ENCODE measurements around the gene CTSO.

The CTSO gene

GRCh38 chr4:155956461-155956860 is 2.8 kb upstream of the CTSO start:
- H3K27me3 ChIP-seq (ENCODE audit: control insufficient read depth in 1 of 2, insufficient read depth in 2 of 2, low read length in 2 of 2) = no peaks in the 10 kb centered on the region
- no peaks in the 10 kb centered on the region for H3K36me3 ChIP-seq (ENCODE audit: control insufficient read depth in 1 of 2, insufficient read depth in 2 of 2, low read length in 2 of 2)
- no peak overlapping the region for H3K4me3 ChIP-seq (ENCODE audit: low read depth in 1 of 2, low read length in 2 of 2)
- no peak overlapping the region for H3K27ac ChIP-seq (ENCODE audit: low read depth, low read length)
- H3K9ac ChIP-seq (ENCODE audit: low read depth in 1 of 2, low read length in 2 of 2) = no peak overlapping the region
- H3K9me3 ChIP-seq (ENCODE audit: control insufficient read depth in 1 of 2, low read length in 2 of 2) = no peaks in the 10 kb centered on the region
- H3K4me1 ChIP-seq (ENCODE audit: control insufficient read depth in 1 of 2, insufficient read depth in 2 of 2, low read length in 2 of 2) = peaks cover 10 to 14% of the 10 kb centered on the region in 2 donors

- Histone ChIP-seq H3K4me1 (ENCODE audit: control insufficient read depth in 1 of 2, insufficient read depth in 2 of 2, low read length in 2 of 2) (peaks cover 10 to 14% of the 10 kb centered on the region in 2 donors), H3K27me3 (ENCODE audit: control insufficient read depth in 1 of 2, insufficient read depth in 2 of 2, low read length in 2 of 2) (no peaks in the 10 kb centered on the region), H3K9me3 (ENCODE audit: control insufficient read depth in 1 of 2, low read length in 2 of 2) (no peaks in the 10 kb centered on the region), H3K27ac (ENCODE audit: low read depth, low read length) (no peak overlapping the region), H3K36me3 (ENCODE audit: control insufficient read depth in 1 of 2, insufficient read depth in 2 of 2, low read length in 2 of 2) (no peaks in the 10 kb centered on the region), H3K9ac (ENCODE audit: low read depth in 1 of 2, low read length in 2 of 2) (no peak overlapping the region), H3K4me3 (ENCODE audit: low read depth in 1 of 2, low read length in 2 of 2) (no peak overlapping the region)
Observed at GRCh38 chr4:155954939-155955338, 1.3 kb upstream of the CTSO start.

- H3K27ac ChIP-seq (ENCODE audit: low read depth, low read length) = no peak overlapping the region
- peak overlapping the region; percentile 97 to 98 for H3K4me3 ChIP-seq (ENCODE audit: low read depth in 1 of 2, low read length in 2 of 2)
- H3K27me3 ChIP-seq (ENCODE audit: control insufficient read depth in 1 of 2, insufficient read depth in 2 of 2, low read length in 2 of 2) = no peaks in the 10 kb centered on the region
- peaks cover 10 to 14% of the 10 kb centered on the region in 2 donors for H3K4me1 ChIP-seq (ENCODE audit: control insufficient read depth in 1 of 2, insufficient read depth in 2 of 2, low read length in 2 of 2)
- H3K9ac ChIP-seq (ENCODE audit: low read depth in 1 of 2, low read length in 2 of 2) = peak overlapping the region; percentile 85 to 98
- no peaks in the 10 kb centered on the region for H3K9me3 ChIP-seq (ENCODE audit: control insufficient read depth in 1 of 2, low read length in 2 of 2)
- H3K36me3 ChIP-seq (ENCODE audit: control insufficient read depth in 1 of 2, insufficient read depth in 2 of 2, low read length in 2 of 2) = no peaks in the 10 kb centered on the region
Observed at GRCh38 chr4:155954118-155954685, 536 bp upstream of the CTSO start.

- H3K27ac ChIP-seq (ENCODE audit: low read depth, low read length) = no peak overlapping the region
- peaks cover 10 to 14% of the 10 kb centered on the region in 2 donors for H3K4me1 ChIP-seq (ENCODE audit: control insufficient read depth in 1 of 2, insufficient read depth in 2 of 2, low read length in 2 of 2)
- H3K4me3 ChIP-seq (ENCODE audit: low read depth in 1 of 2, low read length in 2 of 2) = peak overlapping the region; percentile 46 to 97
- no peaks in the 10 kb centered on the region for H3K9me3 ChIP-seq (ENCODE audit: control insufficient read depth in 1 of 2, low read length in 2 of 2)
- peak overlapping the region in 1 of 2 donors; percentile 45 for H3K9ac ChIP-seq (ENCODE audit: low read depth in 1 of 2, low read length in 2 of 2)
- H3K36me3 ChIP-seq (ENCODE audit: control insufficient read depth in 1 of 2, insufficient read depth in 2 of 2, low read length in 2 of 2) = no peaks in the 10 kb centered on the region
- H3K27me3 ChIP-seq (ENCODE audit: control insufficient read depth in 1 of 2, insufficient read depth in 2 of 2, low read length in 2 of 2) = no peaks in the 10 kb centered on the region
Observed at GRCh38 chr4:155952501-155952901, 1.2 kb downstream of the CTSO start.

GRCh38 chr4:155950461-155950860 is 3.2 kb downstream of the CTSO start:
- Histone ChIP-seq H3K9ac (ENCODE audit: low read depth in 1 of 2, low read length in 2 of 2) (no peak overlapping the region), H3K27ac (ENCODE audit: low read depth, low read length) (no peak overlapping the region), H3K4me1 (ENCODE audit: control insufficient read depth in 1 of 2, insufficient read depth in 2 of 2, low read length in 2 of 2) (peaks cover 10 to 14% of the 10 kb centered on the region in 2 donors), H3K4me3 (ENCODE audit: low read depth in 1 of 2, low read length in 2 of 2) (no peak overlapping the region), H3K9me3 (ENCODE audit: control insufficient read depth in 1 of 2, low read length in 2 of 2) (no peaks in the 10 kb centered on the region), H3K27me3 (ENCODE audit: control insufficient read depth in 1 of 2, insufficient read depth in 2 of 2, low read length in 2 of 2) (no peaks in the 10 kb centered on the region), H3K36me3 (ENCODE audit: control insufficient read depth in 1 of 2, insufficient read depth in 2 of 2, low read length in 2 of 2) (no peaks in the 10 kb centered on the region)

GRCh38 chr4:155948541-155948940 is 5.1 kb downstream of the CTSO start:
- H3K9me3 ChIP-seq (ENCODE audit: control insufficient read depth in 1 of 2, low read length in 2 of 2) = no peaks in the 10 kb centered on the region
- peaks cover 0 to 8% of the 10 kb centered on the region in 2 donors for H3K4me1 ChIP-seq (ENCODE audit: control insufficient read depth in 1 of 2, insufficient read depth in 2 of 2, low read length in 2 of 2)
- H3K4me3 ChIP-seq (ENCODE audit: low read depth in 1 of 2, low read length in 2 of 2) = no peak overlapping the region
- H3K27me3 ChIP-seq (ENCODE audit: control insufficient read depth in 1 of 2, insufficient read depth in 2 of 2, low read length in 2 of 2) = no peaks in the 10 kb centered on the region
- H3K27ac ChIP-seq (ENCODE audit: low read depth, low read length) = no peak overlapping the region
- H3K36me3 ChIP-seq (ENCODE audit: control insufficient read depth in 1 of 2, insufficient read depth in 2 of 2, low read length in 2 of 2) = no peaks in the 10 kb centered on the region
- no peak overlapping the region for H3K9ac ChIP-seq (ENCODE audit: low read depth in 1 of 2, low read length in 2 of 2)

- Histone ChIP-seq H3K36me3 (ENCODE audit: control insufficient read depth in 1 of 2, insufficient read depth in 2 of 2, low read length in 2 of 2) (peaks cover 2 to 3% of the 10 kb centered on the region in 2 donors), H3K9me3 (ENCODE audit: control insufficient read depth in 1 of 2, low read length in 2 of 2) (no peaks in the 10 kb centered on the region), H3K27ac (ENCODE audit: low read depth, low read length) (no peak overlapping the region), H3K4me3 (ENCODE audit: low read depth in 1 of 2, low read length in 2 of 2) (no peak overlapping the region), H3K4me1 (ENCODE audit: control insufficient read depth in 1 of 2, insufficient read depth in 2 of 2, low read length in 2 of 2) (peaks cover 0 to 12% of the 10 kb centered on the region in 2 donors), H3K27me3 (ENCODE audit: control insufficient read depth in 1 of 2, insufficient read depth in 2 of 2, low read length in 2 of 2) (no peaks in the 10 kb centered on the region), H3K9ac (ENCODE audit: low read depth in 1 of 2, low read length in 2 of 2) (no peak overlapping the region)
Observed at GRCh38 chr4:155946486-155946885, 7.2 kb downstream of the CTSO start.

GRCh38 chr4:155944516-155944915 is 9.2 kb downstream of the CTSO start:
- no peaks in the 10 kb centered on the region for H3K27me3 ChIP-seq (ENCODE audit: control insufficient read depth in 1 of 2, insufficient read depth in 2 of 2, low read length in 2 of 2)
- H3K9me3 ChIP-seq (ENCODE audit: control insufficient read depth in 1 of 2, low read length in 2 of 2) = no peaks in the 10 kb centered on the region
- no peak overlapping the region for H3K9ac ChIP-seq (ENCODE audit: low read depth in 1 of 2, low read length in 2 of 2)
- peaks cover 0 to 17% of the 10 kb centered on the region in 2 donors for H3K4me1 ChIP-seq (ENCODE audit: control insufficient read depth in 1 of 2, insufficient read depth in 2 of 2, low read length in 2 of 2)
- no peak overlapping the region for H3K27ac ChIP-seq (ENCODE audit: low read depth, low read length)
- H3K4me3 ChIP-seq (ENCODE audit: low read depth in 1 of 2, low read length in 2 of 2) = no peak overlapping the region
- H3K36me3 ChIP-seq (ENCODE audit: control insufficient read depth in 1 of 2, insufficient read depth in 2 of 2, low read length in 2 of 2) = peaks cover 6 to 8% of the 10 kb centered on the region in 2 donors

- H3K27me3 ChIP-seq (ENCODE audit: control insufficient read depth in 1 of 2, insufficient read depth in 2 of 2, low read length in 2 of 2) = no peaks in the 10 kb centered on the region
- no peaks in the 10 kb centered on the region for H3K9me3 ChIP-seq (ENCODE audit: control insufficient read depth in 1 of 2, low read length in 2 of 2)
- H3K27ac ChIP-seq (ENCODE audit: low read depth, low read length) = no peak overlapping the region
- no peak overlapping the region for H3K9ac ChIP-seq (ENCODE audit: low read depth in 1 of 2, low read length in 2 of 2)
- H3K4me3 ChIP-seq (ENCODE audit: low read depth in 1 of 2, low read length in 2 of 2) = no peak overlapping the region
- peaks cover 6 to 8% of the 10 kb centered on the region in 2 donors for H3K36me3 ChIP-seq (ENCODE audit: control insufficient read depth in 1 of 2, insufficient read depth in 2 of 2, low read length in 2 of 2)
- peaks cover 0 to 17% of the 10 kb centered on the region in 2 donors for H3K4me1 ChIP-seq (ENCODE audit: control insufficient read depth in 1 of 2, insufficient read depth in 2 of 2, low read length in 2 of 2)
Observed at GRCh38 chr4:155943605-155944291, 9.9 kb downstream of the CTSO start.

GRCh38 chr4:155941820-155942219 is 11.8 kb downstream of the CTSO start:
- peaks cover 6 to 8% of the 10 kb centered on the region in 2 donors for H3K36me3 ChIP-seq (ENCODE audit: control insufficient read depth in 1 of 2, insufficient read depth in 2 of 2, low read length in 2 of 2)
- no peak overlapping the region for H3K9ac ChIP-seq (ENCODE audit: low read depth in 1 of 2, low read length in 2 of 2)
- H3K4me3 ChIP-seq (ENCODE audit: low read depth in 1 of 2, low read length in 2 of 2) = no peak overlapping the region
- H3K9me3 ChIP-seq (ENCODE audit: control insufficient read depth in 1 of 2, low read length in 2 of 2) = no peaks in the 10 kb centered on the region
- H3K4me1 ChIP-seq (ENCODE audit: control insufficient read depth in 1 of 2, insufficient read depth in 2 of 2, low read length in 2 of 2) = peaks cover 0 to 17% of the 10 kb centered on the region in 2 donors
- no peak overlapping the region for H3K27ac ChIP-seq (ENCODE audit: low read depth, low read length)
- H3K27me3 ChIP-seq (ENCODE audit: control insufficient read depth in 1 of 2, insufficient read depth in 2 of 2, low read length in 2 of 2) = no peaks in the 10 kb centered on the region

Measured in duodenal mucosa (tissue), 2 donors.